ENCODE results near the gene MRPL34.

The MRPL34 gene

GRCh38 chr19:17334414-17335409 lies 29.0 kb downstream of the MRPL34 start, which contains the start of gene ANO8:
Gene ANO8, minus strand, starts transcription at chr19:17334855. Its CDS starts 185 bp downstream, at chr19:17334670.
- Histone ChIP-seq H3K4me3 (replicated peaks; ENCODE audit: low read depth, low read length) (peak within 1 kb of the TSS; percentile 64), H3K36me3 (ENCODE audit: control insufficient read depth, insufficient read depth, low read length) (no peaks in the 10 kb centered on the region), H3K27me3 (replicated peaks; ENCODE audit: control insufficient read depth, insufficient read depth, low read length) (no peaks in the 10 kb centered on the region; the same call in 1 of the 2 replicates)
- no peak for TF ChIP-seq CTCF (IDR thresholded peaks at IDR 0.05; ENCODE audit: insufficient read depth, low read length, poor library complexity, severe bottlenecking)
- DNase-seq (ENCODE audit: extremely low read depth, insufficient read length): peak; percentile 97

- Histone ChIP-seq H3K4me3 (replicated peaks; ENCODE audit: low read depth, low read length) (no peak overlapping the region), H3K36me3 (ENCODE audit: control insufficient read depth, insufficient read depth, low read length) (no peaks in the 10 kb centered on the region), H3K27me3 (replicated peaks; ENCODE audit: control insufficient read depth, insufficient read depth, low read length) (no peaks in the 10 kb centered on the region)
- no peak for DNase-seq (ENCODE audit: extremely low read depth, insufficient read length)
- no peak for TF ChIP-seq CTCF (IDR thresholded peaks at IDR 0.05; ENCODE audit: insufficient read depth, low read length, poor library complexity, severe bottlenecking)
Observed at GRCh38 chr19:17335575-17335974, 29.9 kb downstream of the MRPL34 start.

GRCh38 chr19:17336872-17337674 lies 31.4 kb downstream of the MRPL34 start, which contains the start of gene GTPBP3:
Gene GTPBP3, plus strand, starts transcription at chr19:17337553. Its CDS starts 59 bp downstream, at chr19:17337612.
- no peak for TF ChIP-seq CTCF (IDR thresholded peaks at IDR 0.05; ENCODE audit: insufficient read depth, low read length, poor library complexity, severe bottlenecking)

GRCh38 chr19:17337675-17338432 lies 32.2 kb downstream of the MRPL34 start:
- H3K36me3 ChIP-seq (ENCODE audit: control insufficient read depth, insufficient read depth, low read length): peaks cover 4% of the 10 kb centered on the region
- H3K27me3 ChIP-seq (replicated peaks; ENCODE audit: control insufficient read depth, insufficient read depth, low read length): no peaks in the 10 kb centered on the region
- peak overlapping the region; percentile 92 for H3K4me3 ChIP-seq (replicated peaks; ENCODE audit: low read depth, low read length)
- peak; percentile 77 for DNase-seq (ENCODE audit: extremely low read depth, insufficient read length)
- no peak for TF ChIP-seq CTCF (IDR thresholded peaks at IDR 0.05; ENCODE audit: insufficient read depth, low read length, poor library complexity, severe bottlenecking)

More at GRCh38 chr19:17336872-17337674, 31.4 kb downstream of the MRPL34 start, which contains the start of gene GTPBP3:
- peaks cover 4% of the 10 kb centered on the region for H3K36me3 ChIP-seq (ENCODE audit: control insufficient read depth, insufficient read depth, low read length)
- H3K27me3 ChIP-seq (replicated peaks; ENCODE audit: control insufficient read depth, insufficient read depth, low read length): no peaks in the 10 kb centered on the region
- peak; percentile 92 for DNase-seq (ENCODE audit: extremely low read depth, insufficient read length)
- H3K4me3 ChIP-seq (replicated peaks; ENCODE audit: low read depth, low read length): peak within 1 kb of the TSS; percentile 92

- TF ChIP-seq CTCF (IDR thresholded peaks at IDR 0.05; ENCODE audit: insufficient read depth, low read length, poor library complexity, severe bottlenecking): no peak
- DNase-seq (ENCODE audit: extremely low read depth, insufficient read length): no peak
- no peaks in the 10 kb centered on the region for H3K27me3 ChIP-seq (replicated peaks; ENCODE audit: control insufficient read depth, insufficient read depth, low read length)
- H3K36me3 ChIP-seq (ENCODE audit: control insufficient read depth, insufficient read depth, low read length): peaks cover 4% of the 10 kb centered on the region
- H3K4me3 ChIP-seq (replicated peaks; ENCODE audit: low read depth, low read length): peak overlapping the region; percentile 92
Observed at GRCh38 chr19:17338433-17339078, 32.9 kb downstream of the MRPL34 start.

All from GM06990 (cell line).